GM19397 (cell line): ENCODE measurements around the gene UMOD.
"Not testable (repeated sequence)": the region's sequence is repeated elsewhere in the genome, so short reads cannot be mapped to it uniquely, and the experiment has no call there.

Source experiments
- ATAC-seq: cut with Tn5 transposase; IDR thresholded peaks from one replicate; pipeline ENCODE4 v1.9.1; 2021; ENCODE audit warnings: mild to moderate bottlenecking, moderate library complexity; ENCODE audit not compliant: unreplicated experiment

The UMOD gene

GRCh38 chr16:20322696-20323095 lies 29.8 kb downstream of the UMOD start:
- ATAC-seq: no peak

GRCh38 chr16:20321671-20322070 lies 30.8 kb downstream of the UMOD start:
- no peak for ATAC-seq

GRCh38 chr16:20321051-20321450 lies 31.5 kb downstream of the UMOD start:
- ATAC-seq: not testable (repeated sequence)

DNA sequence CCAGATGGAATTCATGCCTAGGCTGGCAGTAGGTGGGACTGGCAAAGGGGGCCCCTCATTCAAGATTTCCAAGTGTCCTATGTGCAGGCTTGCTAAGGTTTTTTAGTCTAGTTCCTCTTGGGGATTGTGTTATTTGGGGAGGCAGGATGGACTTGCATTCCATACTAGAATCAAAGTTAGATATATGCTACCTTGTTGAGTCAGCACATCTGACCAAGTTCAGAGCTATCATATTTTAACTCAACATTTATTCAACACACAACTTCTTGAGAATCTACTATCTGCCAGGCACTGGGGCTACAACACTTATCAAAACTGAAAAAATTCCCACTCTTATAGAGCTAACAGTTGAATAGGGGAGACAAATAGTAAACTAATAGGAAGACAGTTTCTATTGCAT lies 31.9 kb downstream of the UMOD start:
- no peak for ATAC-seq

DNA sequence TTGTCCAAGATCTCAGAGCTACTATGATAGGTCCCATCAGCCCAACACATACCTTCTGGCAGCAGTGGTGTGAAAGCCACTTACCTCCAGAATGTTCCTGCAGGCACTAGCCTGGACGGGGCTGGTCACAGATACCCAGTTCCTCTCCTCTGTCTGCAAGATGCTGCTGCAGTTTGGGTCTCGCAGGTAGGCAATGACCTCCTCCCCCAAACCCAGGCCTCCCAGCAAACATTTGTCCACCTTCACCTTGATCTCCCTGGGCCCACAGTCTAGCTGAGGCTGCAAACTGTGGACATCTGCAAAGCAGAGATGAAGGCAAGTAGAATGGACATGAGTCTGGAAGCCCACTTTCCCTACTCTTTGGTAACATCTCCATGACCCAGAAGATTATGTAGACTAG lies 32.3 kb downstream of the UMOD start:
- no peak for ATAC-seq

- no peak for ATAC-seq
Observed at GRCh38 chr16:20319406-20319805, 33.1 kb downstream of the UMOD start.

GRCh38 chr16:20318437-20318836 lies 34.1 kb downstream of the UMOD start:
- ATAC-seq: no peak

- no peak for ATAC-seq
Observed at GRCh38 chr16:20318006-20318405, 34.5 kb downstream of the UMOD start.

GRCh38 chr16:20317117-20317516 lies 35.4 kb downstream of the UMOD start:
- ATAC-seq: no peak

GRCh38 chr16:20316715-20317114 lies 35.8 kb downstream of the UMOD start:
- no peak for ATAC-seq

- no peak for ATAC-seq
Observed at GRCh38 chr16:20315764-20316163, 36.8 kb downstream of the UMOD start.

DNA sequence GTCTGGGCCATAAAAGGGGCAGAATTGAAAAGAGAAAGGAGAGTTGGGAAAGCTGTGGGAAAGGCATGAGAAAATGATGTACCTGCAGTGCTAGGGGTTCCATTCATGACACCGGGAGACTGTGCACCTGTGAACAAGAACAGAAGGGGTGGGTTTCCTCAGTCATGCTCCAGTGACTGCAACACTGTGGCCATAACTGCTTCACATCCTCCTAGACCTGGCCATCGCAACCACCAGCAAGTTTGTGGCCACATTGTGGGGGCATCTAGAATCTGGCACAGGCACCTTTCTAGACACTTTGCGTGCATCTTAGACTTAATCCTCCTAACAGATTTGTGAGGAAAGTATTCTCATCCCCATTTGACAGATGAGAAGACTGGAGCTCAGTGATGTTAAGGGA lies 37.9 kb downstream of the UMOD start:
- ATAC-seq: no peak

DNA sequence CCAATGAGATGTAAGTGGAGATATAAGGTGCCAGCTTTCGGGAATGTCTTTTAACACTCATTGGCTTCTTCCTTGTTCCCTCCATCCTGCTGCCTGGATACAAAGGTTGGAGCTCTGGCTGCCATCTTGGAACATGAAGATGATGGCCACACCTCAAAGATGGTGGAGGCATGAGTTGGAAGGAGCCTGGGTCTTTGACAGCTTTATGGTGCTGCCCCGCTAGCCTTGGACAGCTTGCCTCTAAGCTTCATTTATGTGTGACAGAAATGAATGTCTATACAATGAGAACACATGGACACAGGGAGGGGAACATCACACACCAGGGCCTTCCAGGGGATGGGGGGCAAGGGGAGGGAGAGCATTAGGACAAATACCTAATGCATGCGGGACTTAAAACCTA lies 38.8 kb downstream of the UMOD start:
- ATAC-seq: no peak

DNA sequence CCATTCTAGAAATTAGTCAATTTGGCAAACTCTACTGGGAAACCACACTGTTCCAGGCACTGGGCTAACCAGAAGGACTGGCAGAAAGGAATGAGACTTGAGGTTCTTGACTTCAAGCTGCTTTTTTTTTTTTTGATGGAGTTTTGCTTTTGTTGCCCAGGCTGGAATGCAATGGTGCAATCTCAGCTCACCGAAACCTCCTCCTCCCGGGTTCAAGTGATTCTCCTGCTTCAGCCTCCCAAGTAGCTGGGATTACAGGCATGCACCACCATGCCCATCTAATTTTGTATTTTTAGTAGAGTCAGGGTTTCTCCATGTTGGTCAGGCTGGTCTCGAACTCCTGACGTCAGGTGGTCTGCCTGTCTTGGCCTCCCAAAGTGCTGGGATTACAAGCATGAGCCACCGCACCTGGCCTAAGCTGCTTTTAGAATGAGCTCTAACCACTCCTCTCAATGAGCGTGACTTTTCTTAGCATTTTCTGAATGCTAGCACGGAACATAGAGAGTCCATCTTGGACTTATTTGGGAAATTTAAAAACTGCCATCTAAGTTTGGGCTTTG lies 39.9 kb downstream of the UMOD start:
- ATAC-seq: not testable (repeated sequence)

- no peak for ATAC-seq
Observed at GRCh38 chr16:20311548-20311947, 41.0 kb downstream of the UMOD start.

DNA sequence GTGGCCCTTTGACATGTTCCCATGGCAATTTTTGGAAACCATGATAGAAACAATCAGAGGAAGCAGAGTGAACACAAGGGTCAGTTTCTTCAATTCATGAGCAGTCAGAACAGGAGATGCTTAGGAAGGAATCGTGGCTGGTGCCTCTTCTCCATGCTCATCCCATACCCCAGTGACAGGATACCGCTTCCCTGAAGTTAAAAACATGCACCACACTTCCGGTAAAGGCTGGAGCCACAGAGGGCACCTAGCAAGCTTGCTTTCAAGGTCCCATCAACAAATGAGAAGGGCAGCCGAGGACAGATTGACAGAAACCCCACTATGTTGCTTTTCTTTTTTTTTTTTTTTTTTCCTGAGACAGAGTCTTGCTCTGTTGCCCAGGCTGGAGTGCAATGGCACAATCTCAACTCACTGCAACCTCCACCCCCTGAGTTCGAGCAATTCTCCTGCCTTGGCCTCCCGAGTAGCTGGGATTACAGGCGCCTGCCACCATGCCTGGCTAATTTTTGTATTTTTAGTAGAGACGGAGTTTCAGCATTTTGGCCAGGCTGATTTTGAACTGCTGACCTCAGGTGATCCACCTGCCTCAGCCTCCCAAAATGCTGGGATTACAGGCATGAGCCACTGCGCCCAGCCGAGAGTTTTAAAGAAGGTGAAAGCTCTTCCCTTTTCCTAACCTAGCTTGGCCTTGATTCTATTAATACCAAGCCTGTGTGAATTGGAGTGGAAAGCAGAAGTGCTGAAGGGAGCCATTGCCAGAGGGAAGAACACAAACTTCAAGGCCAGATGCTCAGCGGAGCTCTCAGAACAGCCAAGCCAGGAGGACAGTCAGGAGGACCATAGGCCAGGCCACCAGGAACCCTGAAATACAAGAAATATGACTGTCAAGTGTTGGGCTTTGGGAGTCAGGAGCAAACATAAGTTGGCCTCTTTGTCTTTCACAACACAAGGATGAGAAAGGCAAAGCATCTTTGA lies 41.8 kb downstream of the UMOD start:
- ATAC-seq: no peak

GRCh38 chr16:20309786-20310185 lies 42.7 kb downstream of the UMOD start:
- no peak for ATAC-seq

DNA sequence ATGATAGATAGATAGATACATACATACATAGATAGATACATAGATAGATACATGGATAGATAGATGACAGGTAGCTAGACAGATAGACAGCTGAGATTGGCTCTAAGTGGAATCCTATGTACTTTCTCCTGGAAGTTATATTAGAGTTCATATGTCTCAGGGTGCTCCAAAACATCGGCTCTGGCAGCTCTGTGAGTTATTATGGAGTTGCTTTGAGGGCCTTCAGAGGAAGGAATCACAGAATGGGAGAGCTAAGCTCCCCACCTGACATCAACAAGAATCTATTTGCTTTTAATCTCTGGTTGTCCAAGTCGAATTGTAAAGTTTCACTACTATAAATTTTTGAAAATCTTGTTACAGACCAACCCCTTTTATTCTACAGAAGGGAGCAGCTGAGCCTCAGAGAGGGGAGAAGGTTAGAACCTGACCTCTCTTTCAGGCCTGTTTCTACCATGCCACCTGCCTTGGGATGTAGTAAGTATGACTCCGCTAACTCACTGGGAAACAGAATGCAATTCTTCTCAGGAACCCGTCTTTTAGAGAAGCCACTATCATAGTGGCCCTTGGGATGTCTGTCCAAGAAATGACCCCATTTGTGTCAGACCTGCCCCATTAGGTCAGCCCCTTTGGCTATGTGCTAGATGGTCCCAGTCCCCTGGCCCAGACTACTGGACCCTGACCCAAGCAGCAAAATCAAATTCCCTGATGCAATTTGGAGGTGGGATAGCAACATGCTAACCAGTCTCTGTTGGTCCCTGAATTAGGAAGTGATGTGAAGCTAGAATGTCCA lies 43.5 kb downstream of the UMOD start:
- no peak for ATAC-seq

DNA sequence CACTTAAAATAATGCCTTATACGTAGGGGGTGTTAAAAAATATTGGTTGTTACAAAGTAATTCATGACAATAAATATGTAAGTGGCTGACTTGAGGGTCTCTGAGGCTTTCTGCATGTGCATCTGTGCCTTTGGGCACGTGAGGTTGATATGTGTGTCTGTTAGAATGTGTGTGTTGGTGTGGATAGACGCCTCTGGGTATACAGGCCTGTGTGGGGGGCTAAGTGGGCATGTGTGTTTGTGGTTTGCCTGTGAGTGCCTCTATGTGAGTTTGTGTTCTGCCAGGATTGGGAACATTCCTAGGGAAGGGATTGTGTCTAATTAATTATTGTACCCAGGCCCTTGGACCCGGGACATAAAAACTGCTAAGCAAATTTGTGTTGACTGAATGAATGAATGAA lies 44.2 kb downstream of the UMOD start:
- no peak for ATAC-seq

- ATAC-seq: no peak
Observed at GRCh38 chr16:20307791-20308190, 44.7 kb downstream of the UMOD start.

- no peak for ATAC-seq
Observed at GRCh38 chr16:20307240-20307671, 45.3 kb downstream of the UMOD start.

GRCh38 chr16:20306401-20306800 lies 46.1 kb downstream of the UMOD start:
- ATAC-seq: no peak
